Keratinocyte (primary cell): ENCODE data around the gene ARHGAP6. TPM values are rescaled to one million over a fixed set of nuclear protein-coding genes. Genes with fewer than 3 reads are reported as not detected.

Source experiments
- DNase-seq: peaks from one replicate; pipeline ENCODE4 v3.0.0-alpha.2; 2011; ENCODE audit warnings: low read depth, missing footprints, low spot score
- FAIRE-seq: peaks from 2 replicates; lab custom pipeline; 2011; peaks lifted over from hg19 to GRCh38; lab: Jason Lieb, UNC
- H2AFZ ChIP-seq: 2 replicates; pipeline ENCODE4 v1.6.0; 2012; ENCODE audit warnings: low read length, control low read depth, inconsistent platforms; ENCODE audit not compliant: control insufficient read depth
- H3K27ac ChIP-seq: 2 replicates; pipeline ENCODE4 v1.5.1; 2011; ENCODE audit warnings: low read length; ENCODE audit not compliant: control insufficient read depth, insufficient read depth
- H3K27me3 ChIP-seq: 3 replicates; pipeline ENCODE4 v1.6.0; 2011; ENCODE audit warnings: low read length; ENCODE audit not compliant: control insufficient read depth, insufficient read depth; ENCODE audit errors: extremely low read depth
- H3K36me3 ChIP-seq, 2 experiments: 2 replicates in 1 of 2; 3 replicates in 1 of 2; pipeline ENCODE4 v1.5.1; 2011; ENCODE audit warnings: low read length in 2 of 2, mild to moderate bottlenecking in 1 of 2; ENCODE audit not compliant: control insufficient read depth in 2 of 2, insufficient read depth in 2 of 2; ENCODE audit errors: extremely low read depth in 1 of 2
- H3K4me1 ChIP-seq: 3 replicates; pipeline ENCODE4 v1.5.1; 2011; ENCODE audit warnings: low read length; ENCODE audit not compliant: control insufficient read depth, insufficient read depth; ENCODE audit errors: extremely low read depth
- H3K4me2 ChIP-seq: 3 replicates; pipeline ENCODE4 v1.6.0; 2011; ENCODE audit warnings: low read depth, low read length; ENCODE audit not compliant: control insufficient read depth, insufficient read depth; ENCODE audit errors: extremely low read depth
- H3K4me3 ChIP-seq, 3 experiments: fragments of 200-600 bp in 1 of 3; sonication (generic) in 1 of 3; 2 replicates in 2 of 3; 3 replicates in 1 of 3; pipeline ENCODE4 v1.5.1; 2011 to 2016; ENCODE audit warnings: low read length in 3 of 3, mild to moderate bottlenecking in 3 of 3, control low read depth in 2 of 3, inconsistent platforms in 1 of 3, low read depth in 1 of 3, mixed read lengths in 1 of 3, mixed run types in 1 of 3, moderate library complexity in 1 of 3; ENCODE audit not compliant: control insufficient read depth in 2 of 3, insufficient read depth in 2 of 3; ENCODE audit errors: extremely low read depth in 1 of 3
- H3K79me2 ChIP-seq: 2 replicates; pipeline ENCODE4 v1.6.0; 2012; ENCODE audit warnings: low read length; ENCODE audit not compliant: control insufficient read depth, insufficient read depth
- H3K9ac ChIP-seq: 3 replicates; pipeline ENCODE4 v1.6.0; 2011; ENCODE audit warnings: low read length; ENCODE audit not compliant: control insufficient read depth, insufficient read depth; ENCODE audit errors: extremely low read depth
- H3K9me1 ChIP-seq: 3 replicates; pipeline ENCODE4 v1.6.0; 2011; ENCODE audit warnings: low read length; ENCODE audit not compliant: control insufficient read depth, insufficient read depth; ENCODE audit errors: extremely low read depth
- H3K9me3 ChIP-seq: 2 replicates; pipeline ENCODE4 v1.5.1; 2012; ENCODE audit warnings: low read depth, low read length; ENCODE audit not compliant: control insufficient read depth
- H4K20me1 ChIP-seq: 3 replicates; pipeline ENCODE4 v1.6.0; 2011; ENCODE audit warnings: low read length; ENCODE audit not compliant: control insufficient read depth, insufficient read depth; ENCODE audit errors: extremely low read depth
- CTCF ChIP-seq, 3 experiments: IDR thresholded peaks in 1 of 3; conservative IDR thresholded peaks in 1 of 3; optimal IDR thresholded peaks in 1 of 3; 2 replicates in 2 of 3; 3 replicates in 1 of 3; pipeline versions ENCODE3 to v1.5.1; 2011; ENCODE audit warnings: low read length in 3 of 3, mild to moderate bottlenecking in 3 of 3, moderate library complexity in 2 of 3, control low read depth in 1 of 3, inconsistent platforms in 1 of 3; ENCODE audit not compliant: insufficient read depth in 2 of 3; ENCODE audit errors: extremely low read depth in 1 of 3
- EZH2 ChIP-seq: IDR thresholded peaks from one replicate; pipeline ENCODE4 v1.6.1; 2012; ENCODE audit warnings: inconsistent platforms, mild to moderate bottlenecking, low read length, moderate library complexity
- dilution Hi-C: fragments of 300-500 bp; cut with MboI; formaldehyde crosslinking; loops from one replicate; pipeline ENCODE4 v1.7.0; 2020; ENCODE audit warnings: low sequenced_read_pairs; ENCODE audit not compliant: extremely low pct_ligation_motif_present
- polyA plus RNA-seq, 5 experiments: library from polyadenylated mRNA; depleted of rRNA in 3 of 5; stranded (reverse) in 3 of 5; stranded (forward) in 1 of 5; unstranded in 1 of 5; fragments of >200 nt; gene quantifications; 1 replicate in 1 of 5; 2 replicates in 3 of 5; 3 replicates in 1 of 5; pipeline versions ENCODE4 v1.2.1 to v1.2.3, GENCODE V29; 2011 to 2012; ENCODE audit warnings: missing spikeins in 2 of 5, low read depth in 1 of 5, low replicate concordance in 1 of 5

The ARHGAP6 gene
- polyA plus RNA-seq, 1 donor (not counting 4 experiments of a cell fraction or from before 2014, with no cell fraction given), result 0.01 TPM

GRCh38 chrX:11257290-11257689, 408.4 kb downstream of the ARHGAP6 start:
- H3K27ac ChIP-seq, result no peak overlapping the region
- H4K20me1 ChIP-seq, result no peaks in the 10 kb centered on the region
- no peaks in the 10 kb centered on the region for H3K9me1 ChIP-seq
- no peak overlapping the region for H2AFZ ChIP-seq
- H3K9ac ChIP-seq, result no peak overlapping the region
- dilution Hi-C loops, result no loop called here
- FAIRE-seq (no peak), DNase-seq (no peak)
- peaks cover 8% of the 10 kb centered on the region for H3K4me1 ChIP-seq
- H3K4me2 ChIP-seq, result no peak overlapping the region
- H3K36me3 ChIP-seq, result no peaks in the 10 kb centered on the region
- no peak overlapping the region for H3K4me3 ChIP-seq
- H3K9me3 ChIP-seq, result no peaks in the 10 kb centered on the region
- TF ChIP-seq CTCF (optimal IDR thresholded peaks at IDR 0.05 in 1 of 3, IDR thresholded peaks at IDR 0.05 in 1 of 3, conservative IDR thresholded peaks at IDR 0.05 in 1 of 3; ENCODE audit: extremely low read depth in 1 of 3, insufficient read depth in 2 of 3, low read length in 3 of 3) (no peak), EZH2 (no peak)
- H3K79me2 ChIP-seq, result no peaks in the 10 kb centered on the region
- H3K27me3 ChIP-seq, result no peaks in the 10 kb centered on the region

GRCh38 chrX:11254417-11255109, 411.2 kb downstream of the ARHGAP6 start:
- DNase-seq (no peak), FAIRE-seq (no peak)
- Histone ChIP-seq H3K9ac (no peak overlapping the region), H3K4me2 (no peak overlapping the region), H3K9me3 (no peaks in the 10 kb centered on the region), H2AFZ (no peak overlapping the region), H3K4me1 (no peaks in the 10 kb centered on the region), H3K4me3 (no peak overlapping the region), H4K20me1 (no peaks in the 10 kb centered on the region), H3K36me3 (no peaks in the 10 kb centered on the region), H3K9me1 (no peaks in the 10 kb centered on the region), H3K27ac (no peak overlapping the region), H3K27me3 (no peaks in the 10 kb centered on the region), H3K79me2 (no peaks in the 10 kb centered on the region)
- dilution Hi-C loops, result no loop called here
- TF ChIP-seq EZH2 (no peak), CTCF (optimal IDR thresholded peaks at IDR 0.05 in 1 of 3, IDR thresholded peaks at IDR 0.05 in 1 of 3, conservative IDR thresholded peaks at IDR 0.05 in 1 of 3; ENCODE audit: extremely low read depth in 1 of 3, insufficient read depth in 2 of 3, low read length in 3 of 3) (no peak)
